HG03103 (cell line): ENCODE data around the gene SLC39A6.
"Not testable (repeated sequence)": the region's sequence is repeated elsewhere in the genome, so short reads cannot be mapped to it uniquely, and the experiment has no call there.

ENCODE experiments used
- ATAC-seq: cut with Tn5 transposase; IDR thresholded peaks from one replicate; pipeline ENCODE4 v1.9.1; 2021; ENCODE audit warnings: low read depth; ENCODE audit not compliant: unreplicated experiment

SLC39A6 gene

GRCh38 chr18:36129300-36130038, at the start of gene SLC39A6, which contains the start of gene ELP2:
TSS of gene SLC39A6 (minus strand) at chr18:36129340. CDS start at chr18:36127007, 2,333 bp downstream.
TSS of gene ELP2 (plus strand) at chr18:36129899. CDS start at chr18:36129934, 35 bp downstream.
- ATAC-seq, result peak; percentile 85

GRCh38 chr18:36177913-36178312, 48.8 kb upstream of the SLC39A6 start:
- ATAC-seq, result no peak

GRCh38 chr18:36176711-36177110, 47.6 kb upstream of the SLC39A6 start:
- no peak for ATAC-seq

- no peak for ATAC-seq
Observed at GRCh38 chr18:36176177-36176584, 47.0 kb upstream of the SLC39A6 start.

- ATAC-seq, result no peak
Observed at GRCh38 chr18:36175481-36175880, 46.3 kb upstream of the SLC39A6 start.

- ATAC-seq, result no peak
Observed at GRCh38 chr18:36169938-36170337, 40.8 kb upstream of the SLC39A6 start.

- not testable (repeated sequence) for ATAC-seq
Observed at GRCh38 chr18:36168296-36168695, 39.2 kb upstream of the SLC39A6 start.

- ATAC-seq, result no peak
Observed at GRCh38 chr18:36167692-36168218, 38.6 kb upstream of the SLC39A6 start.

GRCh38 chr18:36162981-36163380, 33.8 kb upstream of the SLC39A6 start:
- no peak for ATAC-seq

GRCh38 chr18:36160959-36161371, 31.8 kb upstream of the SLC39A6 start:
- ATAC-seq, result no peak

- no peak for ATAC-seq
Observed at GRCh38 chr18:36158266-36158867, 29.2 kb upstream of the SLC39A6 start.

GRCh38 chr18:36157441-36157840, 28.3 kb upstream of the SLC39A6 start:
- ATAC-seq, result no peak

GRCh38 chr18:36155851-36156757, 27.0 kb upstream of the SLC39A6 start:
- ATAC-seq, result no peak

GRCh38 chr18:36153771-36154170, 24.6 kb upstream of the SLC39A6 start:
- no peak for ATAC-seq

- ATAC-seq, result no peak
Observed at GRCh38 chr18:36153203-36153602, 24.1 kb upstream of the SLC39A6 start.

- no peak for ATAC-seq
Observed at GRCh38 chr18:36152781-36153180, 23.6 kb upstream of the SLC39A6 start.

- ATAC-seq, result peak; percentile 96
Observed at GRCh38 chr18:36149514-36150289, 20.6 kb upstream of the SLC39A6 start.

- ATAC-seq, result no peak
Observed at GRCh38 chr18:36143391-36143790, 14.3 kb upstream of the SLC39A6 start.

GRCh38 chr18:36142751-36143150, 13.6 kb upstream of the SLC39A6 start:
- ATAC-seq, result no peak

- ATAC-seq, result no peak
Observed at GRCh38 chr18:36141576-36141975, 12.4 kb upstream of the SLC39A6 start.
